Measurements from ENCODE around the gene KIF25. TPM values are rescaled to one million over a fixed set of nuclear protein-coding genes. Genes with fewer than 3 reads are reported as not detected.
A peak's percentile ranks its signal among the peaks of the same experiment; 100 is the strongest.

Gene KIF25
- polyA plus RNA-seq, 2 of the 4 experiments (the other 2 are of a cell fraction): 0.06 to 0.13 TPM

DNA sequence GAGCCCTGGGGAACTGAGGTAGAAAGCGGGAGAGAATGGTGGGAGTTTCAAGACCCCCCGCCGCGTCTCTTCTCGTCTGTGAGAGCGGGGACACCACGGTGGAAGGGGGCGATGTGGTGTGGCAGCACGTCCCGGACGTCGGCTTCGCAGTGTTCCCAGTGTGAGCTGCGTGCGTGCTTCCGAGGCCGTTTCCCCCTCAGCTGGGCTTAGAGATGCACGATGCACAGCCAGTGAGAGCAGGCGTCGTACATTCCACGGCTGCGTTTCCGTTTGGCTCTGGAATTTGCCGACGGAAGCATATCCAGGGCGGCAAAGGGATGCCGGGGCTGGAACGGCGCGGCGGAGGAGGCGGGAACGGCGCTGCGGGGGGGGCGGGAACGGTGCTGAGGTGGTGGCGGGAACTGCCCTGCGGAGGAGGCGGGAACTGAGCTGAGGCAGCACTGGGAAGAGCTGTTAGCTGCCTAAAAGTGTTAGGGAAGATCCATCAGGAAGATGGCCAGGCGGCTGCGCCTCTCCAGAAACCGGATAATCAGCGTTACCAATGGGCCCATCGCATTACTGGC, 37.7 kb downstream of the KIF25 start:
- DNase-seq (ENCODE audit: low read depth in 1 of 2, low spot score in 1 of 2): peak; percentile 41 to 69
- Histone ChIP-seq H3K27ac (peak overlapping the region; percentile 57 to 83), H3K4me2 (peak overlapping the region; percentile 88), H3K4me3 (peak overlapping the region; percentile 53), H3K4me1 (peaks cover 4% of the 10 kb centered on the region; the same call in 1 of the 3 replicates), H3K9me3 (peaks cover 10% of the 10 kb centered on the region; the same call in 2 of the 3 replicates)
- peak; percentile 82 to 84 for ATAC-seq
- no peak for FAIRE-seq
- 13% methylated on average over 26 of the region's 45 CpGs for WGBS (ENCODE audit: missing lambda C conversion rate)
- POLR2A ChIA-PET: interaction anchor here (0.6 kb wide), 1 partner anchor 27 kb away, joined by 4 read pairs; no protein-coding TSS in a partner anchor
- CTCF ChIA-PET: no interaction called here
- no peak for TF ChIP-seq HMGXB4 (CRISPR knock-in tag; IDR thresholded peaks at IDR 0.05; ENCODE audit: borderline replicate concordance)
- TF ChIP-seq ELK1 (IDR thresholded peaks at IDR 0.05; ENCODE audit: low read depth, low read length): no peak
- TF ChIP-seq HOXB5 (CRISPR knock-in tag; IDR thresholded peaks at IDR 0.05): 0 out of 2 replicates have a peak, but pooled peaks have one; percentile 29
- TF ChIP-seq, protein P1, sequence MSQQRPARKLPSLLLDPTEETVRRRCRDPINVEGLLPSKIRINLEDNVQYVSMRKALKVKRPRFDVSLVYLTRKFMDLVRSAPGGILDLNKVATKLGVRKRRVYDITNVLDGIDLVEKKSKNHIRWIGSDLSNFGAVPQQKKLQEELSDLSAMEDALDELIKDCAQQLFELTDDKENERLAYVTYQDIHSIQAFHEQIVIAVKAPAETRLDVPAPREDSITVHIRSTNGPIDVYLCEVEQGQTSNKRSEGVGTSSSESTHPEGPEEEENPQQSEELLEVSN (IDR thresholded peaks at IDR 0.05; ENCODE audit: borderline replicate concordance, low read depth): peak; percentile 98
- TF ChIP-seq HOXB13 (CRISPR knock-in tag; IDR thresholded peaks at IDR 0.05; ENCODE audit: low read depth): no peak
- TF ChIP-seq RARB (CRISPR knock-in tag; IDR thresholded peaks at IDR 0.05): no peak
- TF ChIP-seq USF2 (IDR thresholded peaks at IDR 0.05): no peak
- TF ChIP-seq REST (IDR thresholded peaks at IDR 0.05): no peak
- TF ChIP-seq PBX3 (IDR thresholded peaks at IDR 0.05): no peak
- no peak for TF ChIP-seq ZNF302 (CRISPR knock-in tag; IDR thresholded peaks at IDR 0.05)
- TF ChIP-seq, protein P2, sequence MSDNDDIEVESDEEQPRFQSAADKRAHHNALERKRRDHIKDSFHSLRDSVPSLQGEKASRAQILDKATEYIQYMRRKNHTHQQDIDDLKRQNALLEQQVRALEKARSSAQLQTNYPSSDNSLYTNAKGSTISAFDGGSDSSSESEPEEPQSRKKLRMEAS (IDR thresholded peaks at IDR 0.05): peak; percentile 95
- peak; percentile 82 for TF ChIP-seq MAFK (IDR thresholded peaks at IDR 0.05; ENCODE audit: partially characterized antibody)
- TF ChIP-seq HEYL (CRISPR knock-in tag; IDR thresholded peaks at IDR 0.05): no peak
- no peak for TF ChIP-seq RFX5 (IDR thresholded peaks at IDR 0.05)

All from A549 (cell line).